Head of caudate nucleus (tissue), 42 donors: ENCODE results near the gene DOCK4.
A peak's percentile ranks its signal among the peaks of the same experiment; 100 is the strongest.
"Not testable (repeated sequence)": the region's sequence is repeated elsewhere in the genome, so short reads cannot be mapped to it uniquely, and the experiment has no call there.

ENCODE experiments used
- DNase-seq, 42 donors: peaks; one replicate each; pipeline versions ENCODE4 v3.0.0 to v3.0.0-alpha.2; 2020 to 2021; ENCODE audit warnings: mixed read lengths in 7 of 42
- intact Hi-C: fragments of 100-400 bp; cut with DNase I; formaldehyde crosslinking; loops from one replicate; pipeline ENCODE4 v1.15.0; 2022

Gene DOCK4

GRCh38 chr7:112144284-112145059 lies 61.7 kb downstream of the DOCK4 start:
- no peak for DNase-seq
- intact Hi-C loops = no loop called here

DNA sequence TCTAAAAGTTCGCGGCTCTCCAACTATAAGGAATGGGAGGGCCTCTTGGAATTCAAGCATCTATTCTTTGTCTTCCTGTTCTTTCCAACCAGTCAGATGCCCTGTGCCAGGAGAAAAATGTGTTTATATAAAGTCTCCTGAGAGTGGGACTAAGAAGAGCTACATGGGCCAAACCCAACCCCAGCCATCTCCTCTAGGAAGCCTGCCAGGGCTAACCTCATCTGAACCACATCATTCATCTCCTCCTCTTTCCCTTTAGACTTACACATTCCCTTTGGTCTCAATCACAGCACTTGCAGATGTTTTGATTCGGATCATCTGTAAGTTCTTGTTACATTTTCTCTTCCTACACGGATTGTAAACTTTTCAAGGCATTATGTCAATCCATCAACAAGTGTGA lies 62.6 kb downstream of the DOCK4 start:
- DNase-seq = peak in 1 of 42 donors; percentile 68
- intact Hi-C loops = no loop called here

DNA sequence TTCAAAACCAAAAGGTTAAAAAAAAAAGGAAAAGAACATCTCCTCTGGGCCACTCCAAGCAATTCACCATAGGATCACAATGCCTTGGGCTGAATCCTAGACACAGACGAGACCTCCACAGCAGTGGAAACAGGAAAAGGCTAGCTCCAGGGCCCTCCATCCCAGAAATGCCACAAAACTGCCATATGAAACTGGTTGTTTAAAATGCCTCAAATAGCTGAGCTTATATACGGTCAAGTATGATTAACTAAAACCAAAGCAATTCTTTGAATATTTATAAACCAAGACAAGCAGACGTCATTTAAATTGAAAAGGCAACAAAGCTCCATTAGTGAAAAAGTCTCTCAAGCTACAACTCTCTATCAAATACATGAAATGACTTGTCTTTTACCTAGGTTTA lies 63.1 kb downstream of the DOCK4 start:
- intact Hi-C loops = no loop called here
- DNase-seq = no peak

DNA sequence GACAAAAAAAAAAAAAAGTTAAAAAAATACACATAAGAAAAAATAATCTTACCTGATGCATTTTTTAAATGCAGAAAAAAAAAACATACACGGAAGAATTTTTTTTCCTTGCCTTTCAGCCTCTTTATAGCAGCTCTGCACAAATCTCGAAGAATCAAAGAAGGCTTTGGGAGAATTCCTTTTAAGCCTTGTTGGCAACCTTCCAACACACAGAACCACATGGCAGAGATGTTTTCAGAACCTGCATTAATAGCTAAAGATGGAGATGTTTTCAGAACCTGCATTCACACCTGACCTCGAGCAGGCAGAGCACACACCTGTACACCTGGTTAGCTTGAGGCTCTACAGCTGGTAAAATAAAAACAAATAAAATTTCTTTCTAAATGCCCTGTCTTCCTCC lies 65.6 kb downstream of the DOCK4 start:
- intact Hi-C loops = no loop called here
- peak in 1 of 42 donors; percentile 31 for DNase-seq

DNA sequence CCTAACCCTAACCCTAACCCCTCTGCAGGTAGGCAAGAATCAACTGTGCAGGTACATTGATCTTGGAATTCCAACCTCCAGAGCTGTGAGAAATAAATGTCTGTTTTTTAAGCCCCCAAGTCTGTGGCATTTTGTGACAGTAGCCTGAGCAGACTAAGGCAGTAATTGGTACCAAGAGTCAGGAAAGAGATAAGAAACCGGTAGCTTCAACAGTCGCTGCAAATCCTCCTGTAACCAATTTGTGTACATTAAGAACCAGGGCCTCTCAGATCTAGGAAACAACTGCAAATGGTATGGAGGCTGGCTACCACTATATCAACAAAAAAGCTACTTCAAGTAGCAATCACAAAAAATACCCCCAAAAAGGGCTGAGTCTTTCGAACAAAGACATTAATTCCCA lies 67.3 kb downstream of the DOCK4 start:
- intact Hi-C loops = no loop called here
- DNase-seq = no peak

GRCh38 chr7:112138325-112138852 lies 67.8 kb downstream of the DOCK4 start:
- intact Hi-C loops = no loop called here
- DNase-seq = no peak

GRCh38 chr7:112137141-112138101 lies 68.8 kb downstream of the DOCK4 start:
- intact Hi-C loops = no loop called here
- DNase-seq = no peak

GRCh38 chr7:112136271-112137008 lies 69.8 kb downstream of the DOCK4 start:
- DNase-seq = no peak
- intact Hi-C loops = no loop called here

- intact Hi-C loops = no loop called here
- DNase-seq = no peak
These were observed 70.4 kb downstream of the DOCK4 start for GRCh38 chr7:112135815-112136214.

GRCh38 chr7:112134039-112134438 lies 72.2 kb downstream of the DOCK4 start:
- intact Hi-C loops = no loop called here

GRCh38 chr7:112133328-112133727 lies 72.9 kb downstream of the DOCK4 start:
- DNase-seq = no peak
- intact Hi-C loops = no loop called here

More at GRCh38 chr7:112134039-112134438, 72.2 kb downstream of the DOCK4 start:
- DNase-seq = no peak

DNA sequence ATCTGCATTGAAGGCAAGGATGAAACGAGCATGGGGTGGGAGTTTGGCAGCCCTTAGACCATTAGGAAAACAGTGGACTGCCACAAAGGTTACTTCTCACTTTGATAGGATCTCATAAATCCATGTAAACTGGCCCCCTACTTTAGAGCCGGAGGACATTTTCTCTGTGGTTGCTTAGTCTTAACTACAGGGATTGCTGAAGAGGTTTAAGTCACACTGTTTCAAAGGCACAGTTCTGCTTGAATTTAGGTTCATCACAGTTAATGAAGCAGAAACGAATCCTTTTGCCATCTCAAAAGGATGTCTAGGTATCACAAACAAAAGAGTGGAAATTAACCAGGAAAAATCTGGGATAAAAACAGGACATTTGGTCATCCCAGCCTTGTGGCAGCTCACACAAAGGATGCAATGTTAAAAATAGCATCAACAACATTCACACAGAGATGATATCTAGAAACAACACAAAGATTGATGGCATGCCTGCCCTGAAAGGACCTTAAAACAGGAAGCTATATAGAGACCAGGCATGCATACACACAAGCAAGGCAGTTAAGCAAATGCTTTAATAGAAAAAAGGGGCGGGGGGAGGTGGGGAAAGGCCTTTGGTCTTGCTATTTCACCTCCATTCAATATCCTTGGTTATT lies 74.0 kb downstream of the DOCK4 start:
- intact Hi-C loops = no loop called here
- no peak for DNase-seq

DNA sequence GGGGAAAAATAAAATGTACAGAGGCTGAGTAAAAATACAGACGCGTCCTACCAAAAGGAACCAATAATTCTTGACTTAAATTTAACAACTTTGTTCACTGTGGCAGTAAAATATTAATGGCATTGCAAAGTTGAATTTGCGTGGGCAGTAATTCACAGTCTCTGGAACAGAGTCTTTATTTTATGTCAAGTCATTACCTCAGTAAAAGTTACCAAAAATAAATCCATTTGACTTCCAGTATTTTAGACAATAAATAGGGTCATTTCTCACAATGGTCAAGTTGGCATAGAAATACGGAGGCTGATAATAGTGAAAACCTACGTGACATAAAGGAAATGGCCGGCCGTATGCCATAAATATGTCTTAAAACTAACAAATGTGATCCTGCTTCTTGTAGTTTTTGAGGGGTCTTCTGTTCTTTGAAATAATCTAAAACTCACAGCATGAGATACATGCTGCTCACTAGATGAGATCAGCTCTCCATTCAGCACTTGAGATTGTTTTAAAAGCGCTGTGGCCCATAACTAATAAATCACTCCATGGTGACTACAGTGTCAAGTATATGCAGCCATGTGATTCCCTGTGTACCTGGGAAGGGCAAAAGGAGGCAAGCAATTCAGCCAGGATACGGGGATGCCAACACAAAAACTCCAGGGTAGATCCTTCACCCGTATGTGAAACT lies 75.3 kb downstream of the DOCK4 start:
- intact Hi-C loops = no loop called here
- peak in 1 of 42 donors; percentile 46 for DNase-seq

DNA sequence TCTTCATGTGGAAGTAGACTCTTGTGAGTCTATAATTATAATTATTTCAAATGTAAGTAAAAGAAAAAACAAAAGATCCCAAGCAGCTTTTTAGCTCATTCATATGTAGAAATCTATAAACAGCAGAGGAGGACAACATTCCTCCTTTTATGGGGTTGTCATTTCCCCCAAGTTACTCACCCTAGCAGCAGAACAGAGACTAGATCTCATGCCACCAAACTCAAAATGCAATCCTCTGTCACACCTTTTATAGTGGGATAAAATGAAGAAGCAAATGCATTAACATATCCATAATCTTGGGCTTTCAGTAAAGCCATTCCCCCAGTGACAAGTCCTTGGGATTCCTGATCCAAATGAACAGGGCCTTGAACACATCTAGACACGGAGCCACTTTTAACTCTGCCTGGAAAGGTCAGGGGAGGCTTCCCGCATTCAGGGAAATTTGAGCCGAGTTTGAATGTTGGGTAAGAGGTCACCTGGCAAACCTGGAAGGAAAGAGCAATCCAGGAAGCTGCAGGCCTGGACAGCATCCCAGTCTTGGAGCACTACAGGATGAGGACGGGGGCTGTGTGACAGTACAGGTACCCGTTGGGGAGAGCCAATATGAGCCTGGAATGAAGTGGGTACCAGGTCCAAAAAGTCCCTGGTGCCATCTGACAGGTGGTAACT lies 76.4 kb downstream of the DOCK4 start:
- intact Hi-C loops = no loop called here
- DNase-seq = peak in 1 of 42 donors; percentile 36

- intact Hi-C loops, DNase-seq: not testable (repeated sequence)
These were observed 77.5 kb downstream of the DOCK4 start for GRCh38 chr7:112128461-112129425.

DNA sequence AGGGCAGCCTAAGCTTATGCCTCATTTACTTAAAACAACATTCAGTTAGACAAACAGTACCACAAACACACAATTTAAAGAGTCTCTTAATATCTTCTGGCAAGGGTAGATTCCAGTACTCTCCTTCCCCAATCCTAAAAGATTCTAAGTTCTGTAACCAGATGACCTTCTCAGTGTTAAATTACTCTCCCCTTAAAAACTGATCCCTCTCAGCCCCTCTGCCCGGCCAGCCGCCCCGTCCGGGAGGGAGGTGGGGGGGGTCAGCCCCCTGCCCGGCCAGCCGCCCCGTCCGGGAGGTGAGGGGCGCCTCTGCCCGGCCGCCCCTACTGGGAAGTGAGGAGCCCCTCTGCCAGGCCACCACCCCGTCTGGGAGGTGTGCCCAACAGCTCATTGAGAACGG lies 78.2 kb downstream of the DOCK4 start:
- intact Hi-C loops, DNase-seq: not testable (repeated sequence)
